Prostate gland (tissue), 2 donors: ENCODE data around the gene LGALS4. TPM values are rescaled to one million over a fixed set of nuclear protein-coding genes. Genes with fewer than 3 reads are reported as not detected.
"Not testable (repeated sequence)": the region's sequence is repeated elsewhere in the genome, so short reads cannot be mapped to it uniquely, and the experiment has no call there.

Experiments
- DNase-seq: peaks from one replicate; pipeline ENCODE4 v3.0.0-alpha.2; 2019; ENCODE audit warnings: low spot score
- H3K27ac ChIP-seq, 2 donors: fragments of 200-600 bp; sonication (generic); 2 replicates each; pipeline ENCODE4 v1.5.1; 2017 to 2019
- H3K27me3 ChIP-seq: fragments of 200-600 bp; sonication (generic); replicated peaks from 2 replicates; pipeline ENCODE4 v1.5.1; 2019; ENCODE audit not compliant: insufficient read depth
- H3K36me3 ChIP-seq, 2 donors: fragments of 200-600 bp; sonication (generic); 1 replicate in 1 of 2; 2 replicates in 1 of 2; pipeline versions ENCODE4 v1.5.1 to v1.8.1; 2017 to 2019
- H3K4me1 ChIP-seq: fragments of 200-600 bp; sonication (generic); replicated peaks from 2 replicates; pipeline ENCODE4 v1.5.1; 2019
- H3K4me3 ChIP-seq, 2 donors: fragments of 200-600 bp; sonication (generic); 2 replicates each; pipeline ENCODE4 v1.5.1; 2017 to 2019
- H3K9me3 ChIP-seq: fragments of 200-600 bp; sonication (generic); 2 replicates; pipeline ENCODE4 v1.5.1; 2017
- POLR2A ChIP-seq: fragments of 450-650 bp; IDR thresholded peaks from one replicate; pipeline ENCODE4 v1.6.1; 2016; ENCODE audit warnings: antibody characterized with exemption, mild to moderate bottlenecking
- POLR2AphosphoS5 ChIP-seq: sonication (generic); formaldehyde crosslinking; IDR thresholded peaks from one replicate; pipeline ENCODE4 v1.6.1; 2017; ENCODE audit warnings: antibody characterized with exemption
- WGBS: methylation state at CpG from one replicate; pipeline ENCODE4 v1.1.5; 2018; 5-methylcytosine and 5-hydroxymethylcytosine counted together
- intact Hi-C: fragments of 100-400 bp; cut with DNase I; formaldehyde crosslinking; loops from one replicate; pipeline ENCODE4 v1.14.2; 2022
- total RNA-seq, 2 donors: library from RNA; depleted of rRNA; stranded (reverse); fragments of >200 nt; gene quantifications; one replicate each; pipeline ENCODE4 v1.1.0, GENCODE V29; 2016
- TF ChIP-seq, protein P1 (sequence below), 4 experiments: fragments of 200-600 bp in 2 of 4; fragments of 450-650 bp in 2 of 4; sonication (generic) in 2 of 4; IDR thresholded peaks; 1 replicate in 3 of 4; 2 replicates in 1 of 4; pipeline ENCODE4 v1.5.1; 2016 to 2019; ENCODE audit warnings: antibody characterized with exemption in 4 of 4, mild to moderate bottlenecking in 2 of 4, moderate library complexity in 2 of 4

The LGALS4 gene, protein sequence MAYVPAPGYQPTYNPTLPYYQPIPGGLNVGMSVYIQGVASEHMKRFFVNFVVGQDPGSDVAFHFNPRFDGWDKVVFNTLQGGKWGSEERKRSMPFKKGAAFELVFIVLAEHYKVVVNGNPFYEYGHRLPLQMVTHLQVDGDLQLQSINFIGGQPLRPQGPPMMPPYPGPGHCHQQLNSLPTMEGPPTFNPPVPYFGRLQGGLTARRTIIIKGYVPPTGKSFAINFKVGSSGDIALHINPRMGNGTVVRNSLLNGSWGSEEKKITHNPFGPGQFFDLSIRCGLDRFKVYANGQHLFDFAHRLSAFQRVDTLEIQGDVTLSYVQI
- 1 to 10 TPM in 1 of 2 donors, under 1 TPM in 1; 0.91 to 3.7 TPM for total RNA-seq

DNA sequence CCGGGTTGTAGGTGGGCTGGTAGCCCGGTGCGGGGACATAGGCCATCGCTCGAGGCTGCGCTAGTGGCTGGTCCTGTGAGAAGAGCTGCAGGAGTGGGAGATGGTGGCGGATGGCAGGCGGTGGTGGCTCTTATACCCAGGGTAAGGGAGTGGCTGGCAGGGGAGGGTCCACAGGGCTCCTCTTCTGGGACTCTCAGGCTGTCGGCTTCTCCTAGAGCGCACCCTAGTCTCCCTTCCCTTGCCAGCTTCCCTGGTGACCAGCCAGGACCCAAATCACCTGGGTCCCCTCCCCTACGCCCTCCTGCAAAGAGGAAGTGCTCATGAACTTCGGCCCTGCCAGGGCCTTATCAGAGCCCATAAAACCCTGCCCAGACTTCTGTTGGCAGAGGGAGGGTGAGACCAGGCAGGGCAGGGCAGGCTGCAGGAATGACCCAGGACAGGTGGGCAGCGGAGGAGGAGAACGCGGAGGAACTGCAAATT, at the start of gene LGALS4:
Gene LGALS4 (minus strand): TSS at position 105 of the 480 bp plus-strand sequence. CDS start 59 bp downstream, at position 46.
- TF ChIP-seq POLR2A = no peak
- no peak for TF ChIP-seq POLR2AphosphoS5
- TF ChIP-seq, protein P1, sequence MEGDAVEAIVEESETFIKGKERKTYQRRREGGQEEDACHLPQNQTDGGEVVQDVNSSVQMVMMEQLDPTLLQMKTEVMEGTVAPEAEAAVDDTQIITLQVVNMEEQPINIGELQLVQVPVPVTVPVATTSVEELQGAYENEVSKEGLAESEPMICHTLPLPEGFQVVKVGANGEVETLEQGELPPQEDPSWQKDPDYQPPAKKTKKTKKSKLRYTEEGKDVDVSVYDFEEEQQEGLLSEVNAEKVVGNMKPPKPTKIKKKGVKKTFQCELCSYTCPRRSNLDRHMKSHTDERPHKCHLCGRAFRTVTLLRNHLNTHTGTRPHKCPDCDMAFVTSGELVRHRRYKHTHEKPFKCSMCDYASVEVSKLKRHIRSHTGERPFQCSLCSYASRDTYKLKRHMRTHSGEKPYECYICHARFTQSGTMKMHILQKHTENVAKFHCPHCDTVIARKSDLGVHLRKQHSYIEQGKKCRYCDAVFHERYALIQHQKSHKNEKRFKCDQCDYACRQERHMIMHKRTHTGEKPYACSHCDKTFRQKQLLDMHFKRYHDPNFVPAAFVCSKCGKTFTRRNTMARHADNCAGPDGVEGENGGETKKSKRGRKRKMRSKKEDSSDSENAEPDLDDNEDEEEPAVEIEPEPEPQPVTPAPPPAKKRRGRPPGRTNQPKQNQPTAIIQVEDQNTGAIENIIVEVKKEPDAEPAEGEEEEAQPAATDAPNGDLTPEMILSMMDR (IDR thresholded peaks at IDR 0.05) = no peak
- H3K27ac ChIP-seq = no peak within 1 kb of the TSS
- H3K4me3 ChIP-seq = no peak within 1 kb of the TSS

GRCh38 chr19:38861368-38861767, 48.6 kb upstream of the LGALS4 start:
- no peak for DNase-seq
- intact Hi-C loops = no loop called here
- no peaks in the 10 kb centered on the region for H3K27me3 ChIP-seq
- H3K9me3 ChIP-seq = no peaks in the 10 kb centered on the region
- H3K36me3 ChIP-seq = no peaks in the 10 kb centered on the region
- H3K4me1 ChIP-seq = peaks cover 4% of the 10 kb centered on the region
- no peak overlapping the region for H3K27ac ChIP-seq
- H3K4me3 ChIP-seq = no peak overlapping the region
- TF ChIP-seq, protein P1 (IDR thresholded peaks at IDR 0.05) = no peak
- no peak for TF ChIP-seq POLR2AphosphoS5
- WGBS = 91% methylated on average over 3 of the region's 3 CpGs

More for the DNA sequence above, at the start of gene LGALS4:
- H3K4me1 ChIP-seq = no peaks in the 10 kb centered on the region
- no peaks in the 10 kb centered on the region for H3K27me3 ChIP-seq
- H3K9me3 ChIP-seq = no peaks in the 10 kb centered on the region
- 80% methylated on average over 14 of the region's 15 CpGs for WGBS
- intact Hi-C loops = no loop called here
- DNase-seq = no peak
- H3K36me3 ChIP-seq = peaks cover 0 to 16% of the 10 kb centered on the region in 2 donors

GRCh38 chr19:38859631-38860204, 47.0 kb upstream of the LGALS4 start:
- H3K27me3 ChIP-seq, H3K4me1 ChIP-seq, intact Hi-C loops, H3K4me3 ChIP-seq, H3K9me3 ChIP-seq, H3K27ac ChIP-seq, H3K36me3 ChIP-seq, DNase-seq: not testable (repeated sequence)
- WGBS = 80% methylated on average over 21 of the region's 21 CpGs

GRCh38 chr19:38856813-38857212, 44.1 kb upstream of the LGALS4 start:
- TF ChIP-seq POLR2A = no peak
- no peak for TF ChIP-seq POLR2AphosphoS5
- TF ChIP-seq, protein P1 (IDR thresholded peaks at IDR 0.05) = no peak
- Histone ChIP-seq H3K4me3 (no peak overlapping the region), H3K9me3 (no peaks in the 10 kb centered on the region), H3K4me1 (no peaks in the 10 kb centered on the region), H3K36me3 (no peaks in the 10 kb centered on the region), H3K27me3 (no peaks in the 10 kb centered on the region), H3K27ac (no peak overlapping the region)
- no peak for DNase-seq
- 100% methylated on average over 3 of the region's 3 CpGs for WGBS
- intact Hi-C loops = no loop called here

DNA sequence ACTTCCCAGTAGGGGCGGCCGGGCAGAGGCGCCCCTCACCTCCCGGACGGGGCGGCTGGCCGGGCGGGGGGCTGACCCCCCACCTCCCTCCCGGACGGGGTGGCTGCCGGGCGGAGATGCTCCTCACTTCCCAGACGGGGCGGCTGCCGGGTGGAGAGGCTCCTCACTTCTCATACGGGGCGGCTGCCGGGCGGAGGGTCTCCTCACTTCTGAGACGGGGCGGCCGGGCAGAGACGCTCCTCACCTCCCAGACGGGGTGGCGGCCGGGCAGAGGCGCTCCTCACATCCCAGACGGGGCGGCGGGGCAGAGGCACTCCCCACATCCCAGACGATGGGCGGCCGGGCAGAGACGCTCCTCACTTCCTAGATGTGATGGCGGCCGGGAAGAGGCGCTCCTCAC, 43.0 kb upstream of the LGALS4 start:
- H3K27ac ChIP-seq, H3K9me3 ChIP-seq, DNase-seq, H3K4me1 ChIP-seq, H3K27me3 ChIP-seq, H3K4me3 ChIP-seq, intact Hi-C loops, H3K36me3 ChIP-seq: not testable (repeated sequence)
- WGBS = 94% methylated on average over 3 of the region's 37 CpGs

- H3K4me3 ChIP-seq, DNase-seq, H3K36me3 ChIP-seq, H3K27ac ChIP-seq, H3K9me3 ChIP-seq, H3K27me3 ChIP-seq, H3K4me1 ChIP-seq: not testable (repeated sequence)
- 85% methylated on average over 3 of the region's 3 CpGs for WGBS
- intact Hi-C loops = loop anchor here (5.0 kb wide), 2 partner anchors 42 to 208 kb away; partner anchors contain the start of genes ACTN4, NFKBIB and SIRT2
Observed at GRCh38 chr19:38854961-38855360, 42.2 kb upstream of the LGALS4 start.
